Stimulated activated CD4-positive, alpha-beta T cell treated with anti-CD3 and anti-CD28 coated beads, Interleukin-2, amount 100 ng/mL, for 24 hours (primary cell): ENCODE data around the gene PMEL.
"Not testable (repeated sequence)": the region's sequence is repeated elsewhere in the genome, so short reads cannot be mapped to it uniquely, and the experiment has no call there.

ENCODE experiments used
- DNase-seq, 2 donors: peaks; one replicate each; pipeline ENCODE4 v3.0.0-alpha.2; 2020

Gene PMEL

GRCh38 chr12:55982319-55982936 lies 16.6 kb upstream of the PMEL start:
- no peak for DNase-seq

DNA sequence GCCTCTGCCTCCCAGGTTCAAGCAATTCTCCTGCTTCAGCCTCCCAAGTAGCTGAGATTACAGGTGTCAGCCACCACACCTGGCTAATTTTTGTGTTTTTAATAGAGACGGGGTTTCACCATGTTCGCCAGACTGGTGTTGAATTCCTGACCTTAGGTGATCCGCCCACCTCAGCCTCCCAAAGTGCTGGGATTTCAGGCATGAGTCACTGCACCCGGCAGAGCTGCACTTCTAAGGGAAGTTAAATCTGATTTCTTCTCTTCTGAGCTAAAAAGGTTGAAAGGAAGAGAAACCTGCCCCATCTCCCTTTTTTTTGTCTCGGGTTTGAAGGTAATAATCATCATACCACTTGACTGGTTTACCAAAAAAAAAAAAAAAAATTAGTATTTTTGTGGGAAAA lies 16.0 kb upstream of the PMEL start:
- DNase-seq: not testable (repeated sequence)

DNA sequence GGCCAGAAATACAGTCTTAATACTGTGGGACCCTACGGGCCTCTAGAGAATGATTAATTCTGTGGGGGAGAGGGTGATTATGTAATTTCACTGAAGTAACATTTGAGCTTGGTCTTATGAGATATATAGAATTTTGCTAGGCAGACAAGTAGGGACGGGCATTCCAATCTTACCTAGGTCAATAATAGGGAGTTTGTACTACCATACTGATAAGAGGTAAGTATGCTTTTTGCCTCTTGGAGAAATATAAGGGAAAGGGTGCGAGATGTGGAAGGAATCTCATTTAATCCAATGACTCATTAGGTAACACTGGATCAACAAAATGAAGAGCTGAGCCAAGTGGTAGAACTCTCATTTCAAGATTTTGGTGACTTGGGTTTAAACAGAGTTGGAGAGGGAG lies 13.2 kb upstream of the PMEL start:
- DNase-seq: no peak

DNA sequence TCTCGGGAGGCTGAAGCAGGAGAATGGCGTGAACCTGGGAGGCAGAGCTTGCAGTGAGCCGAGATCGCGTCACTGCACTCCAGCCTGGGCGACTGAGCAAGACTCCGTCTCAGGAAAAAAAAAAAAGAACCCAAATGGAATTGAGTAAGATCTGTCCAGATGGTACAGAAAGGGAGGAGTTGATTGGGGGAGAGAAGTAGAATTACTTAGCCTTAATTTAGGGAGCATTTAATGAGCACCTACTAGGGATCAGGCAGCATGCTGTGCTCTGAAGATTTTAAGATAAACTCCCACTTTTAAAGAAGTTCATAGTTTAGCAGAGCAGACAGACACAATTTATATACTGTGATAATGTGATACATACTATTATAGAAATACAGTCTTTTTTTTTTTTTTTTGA lies 12.6 kb upstream of the PMEL start:
- no peak for DNase-seq

- DNase-seq: peak; percentile 39 to 52
Measured at GRCh38 chr12:55974308-55974730, 8.5 kb upstream of the PMEL start.

- DNase-seq: peak; percentile 95 to 97
Measured at GRCh38 chr12:55973599-55974307, 7.9 kb upstream of the PMEL start, which contains the start of gene RAB5B. Gene RAB5B (plus strand): TSS chr12:55974078. CDS start chr12:55986961, 12,883 bp downstream.

DNA sequence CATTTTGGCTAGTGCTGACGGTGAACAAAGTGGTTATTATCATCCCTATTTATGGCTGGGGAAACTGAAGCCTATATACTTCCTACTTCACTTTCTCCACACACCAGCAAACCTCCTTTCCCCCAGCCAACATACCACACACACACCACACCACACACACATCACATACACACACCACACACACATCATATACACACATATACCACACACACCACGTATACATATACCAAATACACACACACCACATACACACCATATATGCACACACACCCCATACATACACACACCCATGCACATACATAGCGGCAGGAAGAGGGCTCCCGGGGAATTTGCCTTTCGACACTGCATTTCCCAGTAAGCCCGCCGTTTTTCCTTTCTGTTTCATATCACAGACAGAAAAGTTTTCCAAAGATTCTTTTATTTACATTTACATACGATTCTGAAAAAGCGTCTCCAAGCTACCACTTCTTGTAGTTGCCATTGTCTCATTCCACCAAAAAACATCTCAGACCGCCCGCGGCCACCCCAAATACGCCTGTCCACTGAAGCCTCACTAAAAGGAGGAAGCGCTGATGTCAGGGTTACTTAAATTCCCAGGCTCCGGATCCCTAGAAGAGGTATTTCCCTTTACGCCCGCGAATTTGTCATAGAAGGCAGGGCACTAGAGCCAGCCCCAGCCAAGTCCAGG lies 7.2 kb upstream of the PMEL start:
- DNase-seq: no peak

DNA sequence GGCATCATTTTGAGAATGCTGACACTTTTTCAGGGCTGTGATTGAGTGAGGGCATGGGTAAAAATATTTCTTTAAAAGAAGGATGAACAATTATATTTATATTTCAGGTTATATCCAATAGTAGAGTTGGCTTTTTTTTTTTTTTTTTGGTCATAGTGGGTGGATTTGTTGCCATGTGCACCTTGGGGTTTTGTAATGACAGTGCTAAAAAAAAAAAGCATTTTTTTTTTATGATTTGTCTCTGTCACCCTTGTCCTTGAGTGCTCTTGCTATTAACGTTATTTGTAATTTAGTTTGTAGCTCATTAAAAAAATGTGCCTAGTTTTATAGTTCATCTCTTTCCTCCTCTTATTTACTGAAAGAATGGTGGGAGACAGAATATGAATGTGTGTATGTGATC lies 6.6 kb upstream of the PMEL start:
- no peak for DNase-seq

DNA sequence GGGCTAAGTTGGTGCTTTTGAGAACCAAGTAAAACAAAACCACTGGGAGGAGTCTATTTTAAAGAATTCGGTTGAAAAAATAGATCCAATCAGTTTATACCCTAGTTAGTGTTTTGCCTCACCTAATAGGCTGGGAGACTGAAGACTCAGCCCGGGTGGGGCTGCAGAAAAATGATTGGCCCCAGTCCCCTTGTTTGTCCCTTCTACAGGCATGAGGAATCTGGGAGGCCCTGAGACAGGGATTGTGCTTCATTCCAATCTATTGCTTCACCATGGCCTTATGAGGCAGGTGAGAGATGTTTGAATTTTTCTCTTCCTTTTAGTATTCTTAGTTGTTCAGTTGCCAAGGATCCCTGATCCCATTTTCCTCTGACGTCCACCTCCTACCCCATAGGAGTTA lies 6.2 kb upstream of the PMEL start:
- no peak for DNase-seq

DNA sequence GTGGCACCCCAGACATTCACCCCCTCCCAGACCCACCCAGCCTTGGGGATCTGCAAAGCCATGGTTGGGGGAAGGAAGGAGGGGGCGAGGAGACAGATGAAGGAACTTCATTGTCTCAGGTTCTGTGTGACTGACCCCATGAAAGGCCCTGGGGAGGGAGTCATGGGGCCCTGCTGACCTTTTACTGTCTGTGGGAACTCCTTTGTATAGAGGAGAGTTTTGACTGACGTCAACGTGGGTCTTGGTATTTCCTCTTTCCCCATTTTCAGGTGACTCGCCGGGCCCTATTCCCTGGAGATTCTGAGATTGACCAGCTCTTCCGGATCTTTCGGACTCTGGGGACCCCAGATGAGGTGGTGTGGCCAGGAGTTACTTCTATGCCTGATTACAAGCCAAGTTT lies 4.9 kb upstream of the PMEL start:
- no peak for DNase-seq

DNA sequence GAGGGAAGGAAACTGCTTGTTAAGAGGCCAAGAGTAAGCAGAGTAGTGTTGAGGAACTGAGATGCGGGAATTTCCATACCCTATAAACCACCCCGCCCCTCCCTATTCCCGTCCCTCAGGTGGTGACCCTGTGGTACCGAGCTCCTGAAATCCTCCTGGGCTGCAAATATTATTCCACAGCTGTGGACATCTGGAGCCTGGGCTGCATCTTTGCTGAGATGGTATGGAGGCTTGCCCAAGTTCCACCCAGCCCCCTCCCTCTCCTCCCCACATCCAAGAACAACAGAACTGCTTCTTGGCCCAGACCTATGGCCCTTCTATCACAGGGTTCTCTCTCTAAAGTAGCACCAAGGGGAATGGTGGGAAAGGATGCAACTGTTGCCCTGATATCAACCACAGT lies 3.5 kb upstream of the PMEL start:
- no peak for DNase-seq

GRCh38 chr12:55966408-55967281 lies 803 bp upstream of the PMEL start, which contains the start of gene CDK2:
Gene CDK2 (plus strand): TSS chr12:55966830. CDS start chr12:55967009, 179 bp downstream.
- peak; percentile 93 to 98 for DNase-seq

GRCh38 chr12:55965240-55965639 lies 602 bp downstream of the PMEL start:
- DNase-seq: no peak

DNA sequence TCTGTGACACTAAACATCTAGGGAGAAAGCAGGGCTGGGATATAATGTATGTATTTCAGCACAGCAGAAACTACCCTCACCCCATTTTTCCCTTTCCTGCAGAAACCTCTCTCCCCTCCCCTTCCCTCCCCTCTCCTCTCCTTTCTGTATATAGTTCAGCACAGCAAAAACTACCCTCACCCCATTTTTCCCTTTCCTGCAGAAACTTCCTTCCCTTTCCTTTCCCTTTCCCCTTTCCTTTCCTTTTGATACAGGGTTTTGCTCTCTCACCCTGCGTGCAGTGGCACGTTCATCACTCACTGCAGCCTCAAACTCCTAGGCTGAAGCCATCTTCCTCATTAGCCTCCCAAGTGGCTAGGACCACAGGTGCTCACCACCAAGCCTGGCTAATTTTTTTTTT lies 2.1 kb downstream of the PMEL start:
- DNase-seq: no peak

- no peak for DNase-seq
Measured at GRCh38 chr12:55957106-55957859, 8.6 kb downstream of the PMEL start.

- DNase-seq: peak; percentile 52 to 59
Measured at GRCh38 chr12:55955800-55956508, 9.9 kb downstream of the PMEL start.

DNA sequence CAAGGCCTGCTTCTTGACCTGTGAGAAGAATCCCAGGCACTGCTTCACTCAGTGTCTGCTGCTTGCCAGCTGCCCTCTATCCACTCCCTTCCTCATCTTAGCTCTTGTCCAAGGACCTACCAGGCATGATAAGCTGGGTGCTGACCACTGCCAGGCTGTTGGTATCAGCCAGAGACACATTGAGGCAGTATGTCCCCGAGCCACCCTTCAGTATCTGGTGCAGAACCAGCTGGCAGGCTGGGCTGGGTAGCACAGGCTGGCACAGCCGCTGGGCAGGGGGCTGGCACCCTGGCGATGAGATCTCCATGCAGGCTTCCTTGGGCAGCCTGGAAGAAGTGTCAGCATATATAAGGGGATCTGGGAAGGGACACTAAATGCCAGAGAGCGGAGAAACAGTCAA lies 10.5 kb downstream of the PMEL start:
- DNase-seq: no peak

GRCh38 chr12:55946553-55946952 lies 19.3 kb downstream of the PMEL start:
- DNase-seq: no peak

DNA sequence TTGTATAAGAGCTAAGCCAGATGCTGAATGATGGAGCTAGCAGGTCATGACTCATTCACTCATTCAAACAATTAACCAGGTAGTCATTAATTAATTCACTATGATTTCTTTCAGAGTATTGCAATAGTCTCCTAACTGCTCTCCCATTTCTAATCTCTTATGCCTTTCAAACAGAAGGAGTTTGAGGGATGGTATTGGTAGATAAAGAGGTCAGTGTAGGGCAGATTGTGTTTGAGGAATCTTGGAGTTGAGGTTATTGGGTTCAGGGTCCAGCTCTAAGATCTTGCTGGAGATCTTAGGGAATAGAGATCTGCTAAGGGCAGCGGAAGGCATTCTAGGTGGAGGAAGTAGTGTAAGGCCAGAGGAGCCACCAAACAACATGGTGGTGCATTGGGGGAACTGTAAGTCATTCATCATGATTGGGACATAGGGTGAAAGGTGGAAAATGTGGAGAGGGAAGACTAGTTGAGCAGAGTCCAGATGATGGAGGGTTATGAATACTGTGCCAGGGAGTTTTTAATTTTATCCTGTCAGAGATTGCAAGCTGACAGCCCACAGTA lies 23.2 kb downstream of the PMEL start:
- DNase-seq: no peak

- no peak for DNase-seq
Measured at GRCh38 chr12:55942055-55942454, 23.8 kb downstream of the PMEL start.

- peak; percentile 83 to 87 for DNase-seq
Measured at GRCh38 chr12:55940065-55940732, 25.6 kb downstream of the PMEL start.
